Glutamatergic neuron (in vitro differentiated cells): ENCODE results near the gene NDUFB11. TPM values are rescaled to one million over a fixed set of nuclear protein-coding genes. Genes with fewer than 3 reads are reported as not detected.

Experiments used
- DNase-seq: peaks from one replicate; pipeline ENCODE4 v3.0.0; 2022
- H3K27ac Mint-ChIP-seq: one replicate; pipeline ENCODE4 v1.8.0; 2020; ENCODE audit warnings: mild to moderate bottlenecking, mixed read lengths, inconsistent platforms; ENCODE audit not compliant: unreplicated experiment
- H3K27me3 Mint-ChIP-seq: one replicate; pipeline ENCODE4 v1.8.0; 2020; ENCODE audit warnings: mild to moderate bottlenecking, moderate library complexity, mixed read lengths, inconsistent platforms; ENCODE audit not compliant: unreplicated experiment
- H3K36me3 Mint-ChIP-seq: one replicate; pipeline ENCODE4 v1.8.0; 2020; ENCODE audit warnings: mild to moderate bottlenecking, mixed read lengths, inconsistent platforms; ENCODE audit not compliant: unreplicated experiment
- H3K4me1 Mint-ChIP-seq: one replicate; pipeline ENCODE4 v1.8.0; 2020; ENCODE audit warnings: mild to moderate bottlenecking, low read depth, mixed read lengths, inconsistent platforms; ENCODE audit not compliant: unreplicated experiment
- H3K4me3 Mint-ChIP-seq: one replicate; pipeline ENCODE4 v1.8.0; 2020; ENCODE audit warnings: mild to moderate bottlenecking, mixed read lengths, inconsistent platforms; ENCODE audit not compliant: unreplicated experiment
- H3K9me3 Mint-ChIP-seq: one replicate; pipeline ENCODE4 v1.8.0; 2020; ENCODE audit warnings: mild to moderate bottlenecking, moderate library complexity, mixed read lengths, inconsistent platforms; ENCODE audit not compliant: unreplicated experiment
- CTCF ChIP-seq: fragments of 200-600 bp; sonication (generic); IDR thresholded peaks from one replicate; pipeline ENCODE4 v1.5.0; 2021; ENCODE audit not compliant: partially characterized antibody, unreplicated experiment
- total RNA-seq: library from RNA; stranded (reverse); fragmentation: NEBNext Ultra II Directional; extraction: Animal tissue kit (Norgen Biotek cat#: 25700); gene quantifications from one replicate; pipeline ENCODE4 v1.2.1, GENCODE V29; 2021; ENCODE audit not compliant: unreplicated experiment

The NDUFB11 gene
- total RNA-seq, 1 donor from 2014 or later, result 161 TPM

- Mint-ChIP-seq H3K4me3 (no peak overlapping the region), H3K4me1 (no peaks in the 10 kb centered on the region), H3K27me3 (peaks cover 4% of the 10 kb centered on the region), H3K9me3 (peaks cover 2% of the 10 kb centered on the region), H3K27ac (no peak overlapping the region), H3K36me3 (no peaks in the 10 kb centered on the region)
- DNase-seq, result no peak
- no peak for TF ChIP-seq CTCF
Observed at GRCh38 chrX:47164420-47164819, 19.9 kb upstream of the NDUFB11 start.

GRCh38 chrX:47162927-47163583, 18.6 kb upstream of the NDUFB11 start:
- Mint-ChIP-seq H3K27me3 (no peaks in the 10 kb centered on the region), H3K9me3 (no peaks in the 10 kb centered on the region), H3K36me3 (no peaks in the 10 kb centered on the region), H3K4me3 (no peak overlapping the region), H3K27ac (no peak overlapping the region), H3K4me1 (no peaks in the 10 kb centered on the region)
- TF ChIP-seq CTCF, result no peak
- DNase-seq, result no peak

DNA sequence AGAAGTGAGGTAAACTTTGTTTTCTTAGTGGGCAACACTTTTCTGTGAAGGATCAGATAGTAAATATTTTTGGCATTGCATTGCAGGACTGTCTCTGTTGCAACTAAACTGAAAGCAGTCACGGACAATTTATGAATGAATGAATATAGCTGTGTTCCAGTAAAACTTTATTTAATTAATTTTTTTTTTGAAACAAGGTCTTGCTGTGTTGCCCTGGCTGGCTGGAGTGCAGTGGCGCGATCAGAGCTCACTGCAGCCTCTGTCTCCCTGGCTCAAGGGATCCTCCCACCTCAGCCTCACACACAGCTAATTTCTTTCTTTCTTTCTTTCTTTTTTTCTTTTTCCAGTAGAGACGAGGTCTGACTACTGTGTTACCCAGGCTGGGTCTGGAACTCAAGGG, 16.3 kb upstream of the NDUFB11 start:
- Mint-ChIP-seq H3K27me3 (no peaks in the 10 kb centered on the region), H3K4me1 (no peaks in the 10 kb centered on the region), H3K4me3 (no peak overlapping the region), H3K36me3 (no peaks in the 10 kb centered on the region), H3K27ac (no peak overlapping the region), H3K9me3 (peaks cover 1% of the 10 kb centered on the region)
- DNase-seq, result no peak
- no peak for TF ChIP-seq CTCF

DNA sequence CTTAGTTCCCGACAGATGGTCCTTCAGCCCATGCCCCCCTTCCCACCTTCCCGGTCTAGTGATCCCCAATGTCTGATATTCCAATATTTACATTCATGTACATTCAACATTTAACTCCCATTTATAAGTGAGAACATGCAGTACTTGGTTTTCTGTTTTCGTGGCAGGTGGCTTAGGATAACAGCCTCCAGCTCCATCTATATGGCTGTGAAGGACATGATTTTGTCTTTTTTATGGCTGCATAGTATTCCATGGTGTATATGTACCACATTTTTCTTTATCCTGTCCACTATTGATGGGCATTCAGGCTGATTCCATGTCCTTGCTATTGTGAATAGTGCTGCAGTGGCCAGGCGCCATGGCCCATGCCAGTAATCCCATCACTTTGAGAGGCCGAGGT, 14.3 kb upstream of the NDUFB11 start:
- Mint-ChIP-seq H3K27ac (no peak overlapping the region), H3K27me3 (no peaks in the 10 kb centered on the region), H3K4me3 (no peak overlapping the region), H3K36me3 (no peaks in the 10 kb centered on the region), H3K4me1 (no peaks in the 10 kb centered on the region), H3K9me3 (peaks cover 1% of the 10 kb centered on the region)
- no peak for TF ChIP-seq CTCF
- DNase-seq, result no peak

DNA sequence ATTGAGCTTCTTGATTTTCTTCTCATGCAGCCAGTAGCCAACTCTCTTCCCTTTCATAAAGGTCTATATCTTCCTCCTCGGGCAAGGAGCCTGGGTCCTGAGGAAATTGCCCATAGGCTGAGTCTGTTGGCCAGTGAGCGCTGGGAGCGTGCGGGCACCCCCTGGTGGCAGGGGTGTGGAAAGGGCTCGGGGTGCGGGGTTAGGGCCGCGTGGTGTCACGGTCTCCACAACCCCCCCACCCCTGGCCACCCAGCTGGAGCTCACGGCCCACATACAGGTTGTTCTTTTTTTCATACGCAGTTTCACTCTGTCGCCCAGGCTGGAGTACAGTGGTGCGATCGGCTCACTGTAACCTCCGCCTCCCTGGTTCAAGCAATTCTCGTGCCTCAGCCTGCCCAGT, 13.6 kb upstream of the NDUFB11 start:
- DNase-seq, result no peak
- H3K36me3 Mint-ChIP-seq, result no peaks in the 10 kb centered on the region

More for the DNA sequence above, 13.6 kb upstream of the NDUFB11 start:
- Mint-ChIP-seq H3K4me3 (no peak overlapping the region), H3K27me3 (no peaks in the 10 kb centered on the region), H3K4me1 (no peaks in the 10 kb centered on the region), H3K9me3 (peaks cover 1% of the 10 kb centered on the region), H3K27ac (no peak overlapping the region)
- TF ChIP-seq CTCF, result peak; percentile 15
